HEK293T (cell line): ENCODE data around the gene CFAP45.

ENCODE experiments used
- CTCF ChIA-PET: fragments of 350-600 bp; formaldehyde crosslinking; extraction: SDS; loops from one replicate; lab custom pipeline; 2021; ENCODE audit warnings: antibody characterized with exemption, inconsistent platforms; lab: Yijun Ruan, JAX
- POLR2A ChIA-PET: fragments of 350-600 bp; formaldehyde crosslinking; extraction: SDS; loops from one replicate; lab custom pipeline; 2020; ENCODE audit warnings: antibody characterized with exemption, inconsistent platforms; lab: Yijun Ruan, JAX
- DNase-seq: peaks from one replicate; pipeline ENCODE4 v3.0.0; 2012; ENCODE audit warnings: mixed read lengths; ENCODE audit errors: extremely low spot score
- ARNT ChIP-seq: fragments of 450-650 bp; IDR thresholded peaks from 2 replicates; pipeline ENCODE4 v1.6.1; 2017; ENCODE audit warnings: mild to moderate bottlenecking
- BHLHE40 ChIP-seq: fragments of 450-650 bp; IDR thresholded peaks from 2 replicates; pipeline ENCODE4 v1.6.1; 2016; ENCODE audit warnings: mild to moderate bottlenecking, moderate library complexity, borderline replicate concordance
- CTBP1 ChIP-seq: fragments of 450-650 bp; IDR thresholded peaks from 2 replicates; pipeline ENCODE4 v1.6.1; 2016; ENCODE audit warnings: borderline replicate concordance
- ELF4 ChIP-seq: fragments of 450-650 bp; IDR thresholded peaks from 2 replicates; pipeline ENCODE4 v1.6.1; 2017; ENCODE audit warnings: antibody characterized with exemption
- FOXA1 ChIP-seq: fragments of 450-650 bp; IDR thresholded peaks from 2 replicates; pipeline ENCODE4 v1.6.1; 2016; ENCODE audit warnings: mild to moderate bottlenecking
- FOXK2 ChIP-seq: fragments of 450-650 bp; IDR thresholded peaks from 2 replicates; pipeline ENCODE4 v1.6.1; 2016; ENCODE audit warnings: mild to moderate bottlenecking
- FOXM1 ChIP-seq: fragments of 450-650 bp; IDR thresholded peaks from 2 replicates; pipeline ENCODE4 v1.6.1; 2017; ENCODE audit warnings: mild to moderate bottlenecking, borderline replicate concordance
- HDGF ChIP-seq: fragments of 450-650 bp; IDR thresholded peaks from 2 replicates; pipeline ENCODE4 v1.6.1; 2017; ENCODE audit warnings: antibody characterized with exemption, borderline replicate concordance
- L3MBTL2 ChIP-seq: fragments of 450-650 bp; conservative IDR thresholded peaks from 2 replicates; pipeline ENCODE4 v1.6.1; 2016; ENCODE audit warnings: mild to moderate bottlenecking
- LEF1 ChIP-seq: fragments of 450-650 bp; IDR thresholded peaks from 2 replicates; pipeline ENCODE4 v1.6.1; 2017; ENCODE audit warnings: mild to moderate bottlenecking, borderline replicate concordance
- NFRKB ChIP-seq: fragments of 450-650 bp; IDR thresholded peaks from 2 replicates; pipeline ENCODE4 v1.6.1; 2016; ENCODE audit warnings: mild to moderate bottlenecking, moderate library complexity
- PKNOX1 ChIP-seq: fragments of 450-650 bp; IDR thresholded peaks from 2 replicates; pipeline ENCODE4 v1.6.1; 2016
- SP1 ChIP-seq: fragments of 450-650 bp; IDR thresholded peaks from 2 replicates; pipeline ENCODE4 v1.6.1; 2017
- SUZ12 ChIP-seq: fragments of 450-650 bp; IDR thresholded peaks from 2 replicates; pipeline ENCODE4 v1.6.1; 2016; ENCODE audit warnings: mild to moderate bottlenecking
- TARDBP ChIP-seq: fragments of 450-650 bp; IDR thresholded peaks from 2 replicates; pipeline ENCODE4 v1.6.1; 2016
- ZNF384 ChIP-seq: fragments of 450-650 bp; IDR thresholded peaks from 2 replicates; pipeline ENCODE4 v1.6.1; 2016

The CFAP45 gene

GRCh38 chr1:159849626-159850366 is 50.2 kb downstream of the CFAP45 start:
- CTCF ChIA-PET, result no interaction called here
- DNase-seq, result no peak
- POLR2A ChIA-PET, result no interaction called here
- TF ChIP-seq TARDBP (no peak), SUZ12 (no peak), NFRKB (no peak), HDGF (no peak), BHLHE40 (no peak), SP1 (no peak), FOXK2 (no peak), FOXA1 (no peak), CTBP1 (no peak), ZNF384 (no peak), L3MBTL2 (no peak), LEF1 (no peak), ARNT (no peak), PKNOX1 (no peak)

GRCh38 chr1:159848326-159848725 is 51.6 kb downstream of the CFAP45 start:
- CTCF ChIA-PET, result interaction anchor here (1.5 kb wide), 1 partner anchor 43 kb away, joined by 3 read pairs; no protein-coding TSS in a partner anchor
- POLR2A ChIA-PET, result no interaction called here
- no peak for TF ChIP-seq CTBP1
- no peak for TF ChIP-seq PKNOX1
- no peak for TF ChIP-seq BHLHE40
- TF ChIP-seq FOXK2, result no peak
- TF ChIP-seq SUZ12, result no peak
- TF ChIP-seq ELF4, result no peak
- no peak for TF ChIP-seq FOXA1
- no peak for TF ChIP-seq L3MBTL2
- TF ChIP-seq ARNT, result no peak
- TF ChIP-seq HDGF, result no peak
- TF ChIP-seq TARDBP, result no peak
- DNase-seq, result no peak

- POLR2A ChIA-PET, result no interaction called here
- TF ChIP-seq NFRKB, result no peak
- TF ChIP-seq HDGF, result no peak
- TF ChIP-seq L3MBTL2, result no peak
- TF ChIP-seq CTBP1, result no peak
- no peak for TF ChIP-seq LEF1
- TF ChIP-seq ARNT, result no peak
- TF ChIP-seq FOXA1, result no peak
- TF ChIP-seq PKNOX1, result no peak
- no peak for TF ChIP-seq BHLHE40
- no peak for TF ChIP-seq SUZ12
- no peak for TF ChIP-seq FOXK2
- TF ChIP-seq ELF4, result no peak
- DNase-seq, result no peak
- CTCF ChIA-PET, result interaction anchor here (0.6 kb wide), 1 partner anchor 160 kb away, joined by 3 read pairs; no protein-coding TSS in a partner anchor
These were observed 52.7 kb downstream of the CFAP45 start for GRCh38 chr1:159847231-159847630.

GRCh38 chr1:159845751-159846629 is 54.0 kb downstream of the CFAP45 start:
- ChIA-PET CTCF (interaction anchor here (0.6 kb wide), 1 partner anchor 637 kb away, joined by 4 read pairs; no protein-coding TSS in a partner anchor), POLR2A (no interaction called here)
- TF ChIP-seq HDGF (no peak), ARNT (no peak)
- no peak for DNase-seq

GRCh38 chr1:159843459-159843858 is 56.5 kb downstream of the CFAP45 start:
- CTCF ChIA-PET, result interaction anchor here (0.6 to 0.9 kb wide), 2 partner anchors 10 to 19 kb away, joined by 3 read pairs; no protein-coding TSS in a partner anchor
- DNase-seq, result no peak
- POLR2A ChIA-PET, result no interaction called here
- TF ChIP-seq TARDBP, result no peak
- no peak for TF ChIP-seq ARNT
- no peak for TF ChIP-seq SP1
- no peak for TF ChIP-seq SUZ12
- TF ChIP-seq FOXA1, result no peak
- TF ChIP-seq NFRKB, result no peak
- no peak for TF ChIP-seq CTBP1
- TF ChIP-seq HDGF, result no peak
- no peak for TF ChIP-seq FOXK2
- no peak for TF ChIP-seq FOXM1
- no peak for TF ChIP-seq L3MBTL2
- no peak for TF ChIP-seq PKNOX1
- TF ChIP-seq LEF1, result no peak
- no peak for TF ChIP-seq ZNF384
- TF ChIP-seq ELF4, result no peak
- TF ChIP-seq BHLHE40, result no peak
